Embryonic facial prominence (tissue), 1 donor: ENCODE data around the gene NR4A3.
"Not testable (repeated sequence)": the region's sequence is repeated elsewhere in the genome, so short reads cannot be mapped to it uniquely, and the experiment has no call there.

Experiments
- DNase-seq: peaks from one replicate; pipeline ENCODE4 v3.0.0-alpha.2; 2016; ENCODE audit errors: extremely low spot score

The NR4A3 gene

DNA sequence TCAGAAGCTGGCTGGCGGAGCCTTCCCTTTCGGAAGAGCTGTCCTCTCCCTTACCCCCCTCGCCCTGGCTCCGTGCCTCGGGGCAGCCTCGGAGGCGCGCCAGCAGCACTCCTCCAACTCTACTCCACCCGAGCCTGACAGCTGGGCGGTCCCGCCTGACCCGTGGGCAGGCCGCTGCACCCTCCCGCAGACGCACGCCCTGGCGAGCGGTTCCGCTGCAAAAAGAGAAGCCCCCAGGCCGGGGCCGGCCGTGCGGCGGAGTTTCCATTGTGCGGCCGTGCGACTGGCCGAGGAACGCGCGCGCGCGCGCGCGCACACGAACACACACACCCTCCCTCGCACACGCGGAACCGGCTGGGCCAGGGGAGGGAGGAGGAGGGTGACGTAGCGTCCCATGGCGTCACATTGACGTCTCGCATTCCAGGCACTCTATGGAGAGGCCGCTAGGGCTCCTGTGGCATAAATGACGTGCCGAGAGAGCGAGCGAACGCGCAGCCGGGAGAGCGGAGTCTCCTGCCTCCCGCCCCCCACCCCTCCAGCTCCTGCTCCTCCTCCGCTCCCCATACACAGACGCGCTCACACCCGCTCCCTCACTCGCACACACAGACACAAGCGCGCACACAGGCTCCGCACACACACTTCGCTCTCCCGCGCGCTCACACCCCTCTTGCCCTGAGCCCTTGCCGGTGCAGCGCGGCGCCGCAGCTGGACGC lies at the start of gene NR4A3:
NR4A3 (plus strand) TSS at position 490 of the 713 bp plus-strand sequence. CDS start 6,158 bp downstream, outside the sequence.
- DNase-seq: peak; percentile 94

DNA sequence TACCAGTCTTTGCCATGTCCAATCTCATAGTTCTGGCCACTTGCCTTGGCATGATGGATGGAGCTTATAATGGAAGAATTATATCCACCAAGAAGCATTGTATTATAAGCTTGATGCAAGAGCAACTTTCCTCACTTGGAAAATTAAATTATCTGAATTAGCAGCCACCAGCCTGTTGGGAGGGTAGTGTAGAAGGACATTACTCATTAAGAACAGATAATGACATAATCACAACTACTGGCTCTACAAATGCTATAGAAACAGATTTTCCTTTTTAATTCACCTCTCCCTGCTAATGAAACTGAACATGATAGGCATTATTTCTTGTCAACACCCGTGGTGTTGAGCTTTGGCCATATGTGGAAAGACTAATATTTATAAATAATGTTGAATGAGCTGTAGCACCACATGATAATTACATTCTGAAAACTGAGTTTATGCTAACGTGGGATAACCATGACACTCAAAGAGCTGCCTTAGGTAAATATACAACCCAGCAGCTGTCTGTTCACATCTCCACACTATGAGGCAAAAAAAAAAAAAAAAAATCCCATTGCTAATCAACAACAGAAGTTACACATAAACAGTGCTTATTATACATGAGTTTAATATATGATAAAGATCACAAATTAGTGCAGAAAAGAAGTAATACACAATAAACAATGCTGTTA lies 48.1 kb upstream of the NR4A3 start:
- no peak for DNase-seq

DNA sequence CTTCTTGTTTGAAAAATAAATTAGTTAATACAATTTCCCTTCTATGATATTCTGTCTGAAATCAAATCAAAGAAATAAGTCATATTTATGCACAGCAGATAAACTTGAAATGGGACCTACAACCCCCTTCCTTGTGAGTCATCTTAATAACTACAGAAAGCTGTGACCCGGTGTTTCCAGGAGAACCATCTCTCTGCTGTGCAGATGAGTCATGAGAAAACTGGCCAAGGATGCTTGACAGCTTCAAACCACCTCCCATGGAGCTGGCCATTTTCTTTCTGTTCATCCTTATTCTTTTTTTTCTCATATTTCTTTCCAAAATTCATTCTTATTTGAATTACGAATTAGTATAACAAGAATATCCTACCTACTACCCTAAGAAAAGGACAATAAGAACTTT lies 43.4 kb upstream of the NR4A3 start:
- no peak for DNase-seq

DNA sequence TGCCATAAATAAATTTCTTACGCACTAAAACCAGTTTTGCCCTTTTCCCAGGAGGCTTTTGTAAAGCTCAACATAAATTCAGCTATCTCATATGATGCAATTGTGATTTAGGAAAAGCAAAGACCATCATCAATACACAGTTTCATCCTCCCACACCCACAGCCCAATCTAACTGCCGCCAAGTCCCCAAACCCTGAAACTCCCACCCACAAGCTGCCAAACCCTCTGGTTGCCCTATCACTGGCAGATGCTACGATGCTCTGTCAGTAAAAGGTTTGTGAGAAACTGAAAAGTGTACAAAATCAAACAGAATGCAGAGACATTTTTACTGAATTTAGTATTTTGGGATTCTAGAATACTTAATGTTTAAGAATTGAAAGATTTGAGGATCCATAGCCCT lies 42.8 kb upstream of the NR4A3 start:
- no peak for DNase-seq

DNA sequence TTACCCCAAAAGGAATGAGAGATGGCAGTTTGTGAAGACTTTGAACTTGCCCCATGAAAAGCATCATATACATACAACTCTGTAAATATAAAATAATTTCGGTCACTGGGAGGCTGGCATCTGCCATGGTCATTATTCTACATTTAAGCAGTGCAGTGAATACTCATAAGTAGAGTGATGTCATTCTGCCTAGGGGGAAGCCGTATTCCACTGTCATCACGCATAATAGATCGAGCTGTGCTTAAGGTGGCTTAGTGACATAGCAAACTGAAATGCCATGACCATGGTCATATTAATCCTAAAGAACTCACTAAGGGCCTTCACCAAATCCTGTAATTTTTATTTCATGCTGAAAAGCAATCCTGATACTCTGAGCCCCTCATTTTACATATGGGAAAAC lies 42.4 kb upstream of the NR4A3 start:
- DNase-seq: no peak

DNA sequence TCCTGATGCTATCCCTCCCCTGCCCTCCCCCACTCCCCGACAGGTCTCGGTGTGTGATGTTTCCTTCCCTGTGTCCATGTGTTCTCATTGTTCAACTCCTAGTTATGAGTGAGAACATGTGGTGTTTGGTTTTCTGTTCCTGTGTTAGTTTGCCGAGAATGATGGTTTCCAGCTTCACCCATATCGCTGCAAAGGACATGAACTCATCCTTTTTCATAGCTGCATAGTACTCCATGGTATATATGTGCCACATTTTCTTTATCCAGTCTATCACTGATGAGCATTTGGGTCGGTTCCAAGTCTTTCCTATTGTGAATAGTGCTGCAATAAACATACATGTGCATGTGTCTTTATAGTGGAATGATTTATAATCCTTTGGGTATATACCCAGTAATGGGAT lies 39.3 kb upstream of the NR4A3 start:
- not testable (repeated sequence) for DNase-seq

DNA sequence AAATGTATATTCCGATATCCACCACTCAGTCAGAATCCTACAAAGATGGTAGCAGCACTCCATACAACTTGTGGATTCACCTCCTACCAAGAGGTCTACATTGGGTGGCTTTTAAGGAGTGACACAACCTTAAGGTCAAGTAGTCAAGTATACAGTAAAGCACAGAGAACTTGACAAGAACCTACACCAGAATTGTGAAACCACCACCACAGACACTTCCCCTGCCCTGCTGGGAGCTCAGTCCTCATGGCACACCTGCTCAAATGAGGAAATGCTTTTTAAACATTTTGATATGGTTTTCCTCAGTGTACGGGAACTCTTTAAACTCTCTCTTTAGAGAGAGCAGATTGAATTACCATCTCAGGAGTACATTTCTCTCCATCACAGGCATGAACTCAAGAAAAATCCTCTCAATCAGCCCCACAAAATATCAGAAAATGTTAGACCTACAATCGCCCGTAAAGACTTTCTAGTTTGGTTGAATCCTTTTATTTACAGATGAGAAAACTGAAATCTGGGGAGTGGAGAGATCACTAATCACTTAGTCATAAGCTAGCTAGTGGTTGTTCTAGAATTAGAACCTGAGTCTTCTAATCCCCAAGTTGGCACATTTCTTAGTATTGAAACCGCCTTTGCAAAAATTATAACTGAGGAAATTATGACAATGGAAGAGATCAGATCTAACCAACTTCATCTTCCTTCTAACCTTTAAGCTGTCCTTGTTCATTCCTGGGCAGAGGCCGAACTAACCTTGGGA lies 38.5 kb upstream of the NR4A3 start:
- DNase-seq: no peak

DNA sequence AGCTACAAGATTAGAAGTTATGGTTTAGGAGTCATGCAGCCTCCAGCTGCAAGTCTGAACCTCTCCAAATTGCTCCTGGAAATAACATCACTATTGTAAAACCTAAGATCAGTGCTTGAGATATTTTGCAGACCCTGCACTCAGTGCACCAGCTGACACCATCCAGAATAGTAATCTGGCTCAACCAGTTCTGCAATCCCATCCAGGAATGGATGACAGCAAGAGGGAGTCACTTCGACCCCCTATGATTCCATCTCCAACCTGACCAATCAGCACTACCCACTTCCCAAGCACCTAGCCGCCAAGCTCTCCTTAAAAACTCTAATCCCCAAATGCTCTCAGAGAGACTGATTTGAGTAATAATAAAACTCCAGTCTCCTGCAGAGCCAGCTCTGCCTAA lies 37.9 kb upstream of the NR4A3 start:
- no peak for DNase-seq

DNA sequence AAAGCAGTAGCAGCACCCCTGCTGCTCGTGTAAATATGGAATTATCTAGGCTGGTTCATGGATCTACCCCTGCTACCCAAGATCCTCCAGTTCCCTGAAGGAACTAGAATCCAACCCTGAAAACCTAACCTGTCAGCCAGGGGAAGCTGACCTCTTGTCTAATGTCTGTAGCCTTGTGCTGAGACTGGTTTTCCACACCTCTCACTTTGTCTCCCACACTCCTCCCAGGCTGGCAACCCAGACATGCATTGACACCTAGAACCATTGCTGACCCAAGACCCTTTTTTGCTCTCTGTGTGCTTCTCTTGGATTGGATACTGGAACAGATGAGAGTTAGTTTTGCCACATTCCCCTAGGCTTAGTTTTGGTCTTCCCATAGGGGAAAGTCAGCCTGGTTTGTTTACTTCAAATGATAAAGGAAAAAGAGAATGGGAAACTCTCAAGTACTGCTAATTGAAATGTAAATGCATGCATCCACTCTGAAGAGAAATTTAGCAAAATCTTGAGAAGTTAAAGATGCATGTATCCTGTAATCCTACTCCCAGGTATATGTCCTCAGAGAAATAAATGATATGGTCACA lies 36.6 kb upstream of the NR4A3 start:
- DNase-seq: no peak

DNA sequence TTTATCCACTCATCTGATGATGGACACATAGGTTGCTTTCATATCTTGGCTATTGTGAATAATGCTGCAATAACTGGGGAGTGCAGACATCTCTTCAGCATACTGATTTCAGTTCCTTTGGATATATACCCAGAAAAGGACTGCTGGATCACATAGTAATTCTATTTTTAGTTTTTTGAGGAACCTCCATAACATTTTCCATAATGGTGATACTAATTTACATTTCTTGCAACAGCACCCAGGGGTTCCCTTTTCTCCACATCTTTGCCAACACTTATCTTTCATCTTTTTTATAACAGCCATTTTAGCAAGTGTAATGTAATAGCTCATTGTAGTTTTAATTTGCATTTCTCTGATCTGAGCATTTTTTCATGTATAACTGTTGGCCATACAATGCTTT lies 34.1 kb upstream of the NR4A3 start:
- no peak for DNase-seq

DNA sequence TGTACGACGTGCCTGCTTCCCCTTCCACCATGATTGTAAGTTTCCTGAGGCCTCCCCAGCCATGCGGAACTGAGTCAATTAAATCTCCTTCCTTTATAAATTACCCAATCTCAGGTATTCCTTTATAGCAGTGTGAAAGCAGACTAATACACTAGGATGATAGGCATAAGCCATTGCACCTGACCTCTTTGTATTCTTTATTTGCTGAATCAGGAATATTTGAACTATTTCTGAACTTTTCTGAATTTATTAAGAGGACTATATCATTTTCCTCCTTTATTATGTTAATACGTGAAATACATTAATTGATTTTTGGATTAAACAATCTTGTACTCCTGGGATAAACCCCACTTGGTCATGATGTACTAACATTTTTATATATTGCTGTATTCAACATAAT lies 28.2 kb upstream of the NR4A3 start:
- no peak for DNase-seq

DNA sequence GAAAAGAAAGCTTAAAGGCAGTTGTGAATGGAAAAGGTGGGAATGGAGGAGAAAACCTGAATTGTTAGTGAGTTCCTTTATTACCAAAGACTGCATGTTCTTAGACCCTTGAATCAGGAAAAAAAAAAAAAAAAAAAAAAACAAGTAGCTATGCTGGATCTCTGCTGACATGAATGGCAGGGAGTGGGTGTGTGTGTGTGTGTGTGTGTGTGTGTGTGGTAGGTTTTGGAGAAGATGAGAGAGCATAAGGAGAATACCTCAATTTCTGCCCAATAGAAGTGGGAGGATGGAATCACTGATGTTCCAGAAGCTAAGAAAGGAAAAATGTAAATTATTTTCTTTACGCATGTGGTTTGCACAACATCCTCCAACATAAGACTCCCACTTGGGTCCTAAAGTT lies 25.5 kb upstream of the NR4A3 start:
- no peak for DNase-seq

DNA sequence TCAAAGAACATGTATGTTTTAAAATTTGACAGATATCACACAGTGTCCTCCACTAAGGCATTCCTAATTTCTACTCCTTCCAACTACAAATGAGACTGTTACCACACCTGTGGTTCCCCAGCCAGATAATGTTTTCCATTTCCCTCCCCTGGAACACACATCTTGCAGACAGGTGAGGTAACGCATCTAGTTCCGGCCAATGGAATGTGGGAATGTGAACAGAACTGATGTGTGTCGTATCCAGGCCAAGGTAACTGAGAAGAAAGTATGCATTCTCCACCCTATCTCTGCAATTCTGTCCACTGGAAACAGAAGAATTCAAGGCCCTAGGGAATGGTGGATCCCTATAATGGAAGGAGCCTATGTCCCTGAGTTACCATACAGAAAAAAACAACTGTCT lies 19.9 kb upstream of the NR4A3 start:
- DNase-seq: no peak

DNA sequence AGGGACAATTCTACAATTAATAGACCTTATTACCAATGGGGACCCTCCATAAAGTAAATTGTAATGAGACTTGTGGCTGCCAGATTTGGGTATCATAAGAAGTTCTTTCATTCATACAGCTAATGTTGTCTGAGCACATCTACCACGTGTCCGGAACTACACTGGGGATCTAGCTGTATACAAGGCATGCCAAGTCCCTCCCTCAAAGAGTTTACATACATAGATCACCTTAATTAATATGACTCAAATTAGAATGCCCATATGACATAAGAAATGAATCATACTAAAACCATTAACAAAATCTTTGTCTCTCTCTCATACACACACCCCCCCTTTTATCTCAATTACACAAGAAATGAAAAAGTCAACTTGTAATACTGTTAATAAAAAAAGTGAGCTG lies 18.0 kb upstream of the NR4A3 start:
- no peak for DNase-seq

DNA sequence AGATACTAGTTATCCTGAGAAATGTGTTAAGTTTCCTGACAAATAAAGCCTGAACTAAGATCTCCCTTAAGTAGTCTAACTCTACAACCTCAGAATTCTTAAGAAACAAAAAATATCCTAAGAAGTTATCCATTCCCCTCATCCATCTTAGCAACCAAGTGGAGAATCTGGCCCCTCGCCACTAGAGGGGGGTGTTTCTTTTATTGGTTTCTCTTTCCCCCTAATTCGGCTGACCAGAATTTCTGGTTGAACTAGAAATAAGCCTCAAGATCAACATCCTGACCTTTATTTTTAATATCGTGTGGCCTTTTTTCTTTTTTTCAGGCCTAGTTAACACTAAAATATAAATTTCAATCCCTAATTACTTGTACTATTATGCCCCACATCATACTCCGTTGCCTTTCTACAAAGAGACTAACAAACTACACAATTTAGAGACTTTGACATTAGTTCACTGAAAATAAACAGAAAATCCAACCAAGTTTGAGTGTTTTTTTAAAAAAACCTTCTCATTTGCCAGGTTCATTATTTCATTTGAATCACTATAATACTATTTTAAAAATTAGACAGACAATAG lies 14.3 kb upstream of the NR4A3 start:
- no peak for DNase-seq

DNA sequence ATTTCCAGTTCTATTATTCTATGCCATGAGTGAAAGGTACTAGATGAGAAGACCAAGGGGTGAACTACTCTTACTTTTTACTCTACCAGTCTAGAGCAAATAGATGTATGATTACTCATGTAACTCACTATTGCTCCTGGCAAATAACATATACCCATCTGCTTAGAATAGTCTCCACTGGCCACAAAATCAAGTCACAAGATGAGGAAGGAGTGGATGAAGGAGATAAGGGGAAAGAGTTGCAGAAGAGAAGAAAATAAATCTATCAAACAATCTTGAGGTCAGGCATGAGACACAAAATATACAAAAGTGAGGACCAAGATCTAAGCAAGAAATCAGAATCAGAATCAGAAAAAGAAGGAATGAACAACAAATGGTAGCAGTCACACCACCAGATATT lies 13.7 kb upstream of the NR4A3 start:
- DNase-seq: no peak

DNA sequence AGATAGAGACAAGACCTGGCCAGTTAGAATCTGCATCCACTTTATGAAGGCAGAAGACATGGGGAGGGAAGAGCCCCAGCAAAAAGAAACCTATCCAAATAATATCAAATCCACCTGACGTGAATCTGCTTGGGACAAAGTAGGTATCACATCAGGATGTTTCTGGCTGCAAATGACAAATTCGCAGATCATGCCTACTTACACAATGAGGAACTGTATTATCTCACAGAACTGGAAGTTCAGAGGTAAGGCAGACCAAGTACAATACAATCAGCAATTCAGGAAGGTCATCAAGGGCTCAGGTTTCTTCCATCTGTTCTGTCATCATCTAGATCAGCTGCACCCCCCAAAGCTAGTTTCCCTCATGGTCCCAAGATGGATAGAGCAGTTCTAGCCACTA lies 13.2 kb upstream of the NR4A3 start:
- no peak for DNase-seq

DNA sequence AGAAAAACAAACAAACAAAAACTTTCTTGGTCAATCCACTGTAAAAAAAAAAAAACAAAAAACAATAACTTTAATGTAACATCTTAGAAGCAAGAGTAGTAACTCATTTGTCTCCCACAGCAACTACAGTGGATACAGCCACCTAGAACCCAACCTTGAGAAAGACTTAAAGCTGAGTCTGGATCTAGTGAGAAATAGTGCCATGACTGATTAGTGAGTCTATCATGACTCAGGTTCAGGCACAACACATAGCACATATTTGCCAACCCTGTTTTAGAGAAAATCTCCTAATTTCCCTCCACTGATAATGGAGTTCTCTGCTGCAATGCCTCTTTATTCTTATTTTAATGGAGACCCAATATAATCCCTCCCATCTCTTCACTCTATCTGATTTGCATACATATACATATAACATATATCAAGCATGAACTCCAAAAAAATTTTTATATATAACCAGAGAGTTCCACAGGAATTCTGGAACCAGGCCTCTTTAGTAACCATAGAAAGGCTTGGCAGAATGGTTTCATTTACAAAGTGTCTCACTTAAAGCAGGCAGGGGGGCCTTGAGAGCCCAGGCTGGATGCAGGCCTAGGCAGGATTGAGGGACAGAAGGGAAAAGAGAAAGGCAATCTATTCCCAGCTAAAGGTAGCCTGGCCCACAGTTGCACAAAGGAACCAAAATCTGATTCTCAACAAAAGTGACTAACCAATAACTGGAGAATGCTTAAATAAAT lies 11.9 kb upstream of the NR4A3 start:
- DNase-seq: no peak

DNA sequence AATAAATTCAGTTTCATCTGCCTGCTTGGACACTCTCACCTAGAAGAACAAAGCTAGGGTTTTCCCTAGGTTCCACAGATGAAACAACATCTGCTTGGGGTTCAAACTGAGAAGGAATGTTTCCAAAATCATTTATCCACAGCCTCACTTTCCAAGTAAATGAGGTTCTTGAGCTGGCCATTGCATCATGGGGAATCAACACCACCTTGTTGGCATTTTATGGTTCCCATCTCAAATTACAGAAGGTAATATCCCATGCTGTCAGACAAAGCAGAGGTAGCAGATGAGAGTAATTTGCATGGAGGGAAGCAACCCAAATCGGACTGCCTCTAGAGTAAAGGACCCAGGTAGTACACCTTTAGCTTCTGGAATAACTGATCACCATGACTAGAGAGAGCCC lies 10.5 kb upstream of the NR4A3 start:
- DNase-seq: no peak

DNA sequence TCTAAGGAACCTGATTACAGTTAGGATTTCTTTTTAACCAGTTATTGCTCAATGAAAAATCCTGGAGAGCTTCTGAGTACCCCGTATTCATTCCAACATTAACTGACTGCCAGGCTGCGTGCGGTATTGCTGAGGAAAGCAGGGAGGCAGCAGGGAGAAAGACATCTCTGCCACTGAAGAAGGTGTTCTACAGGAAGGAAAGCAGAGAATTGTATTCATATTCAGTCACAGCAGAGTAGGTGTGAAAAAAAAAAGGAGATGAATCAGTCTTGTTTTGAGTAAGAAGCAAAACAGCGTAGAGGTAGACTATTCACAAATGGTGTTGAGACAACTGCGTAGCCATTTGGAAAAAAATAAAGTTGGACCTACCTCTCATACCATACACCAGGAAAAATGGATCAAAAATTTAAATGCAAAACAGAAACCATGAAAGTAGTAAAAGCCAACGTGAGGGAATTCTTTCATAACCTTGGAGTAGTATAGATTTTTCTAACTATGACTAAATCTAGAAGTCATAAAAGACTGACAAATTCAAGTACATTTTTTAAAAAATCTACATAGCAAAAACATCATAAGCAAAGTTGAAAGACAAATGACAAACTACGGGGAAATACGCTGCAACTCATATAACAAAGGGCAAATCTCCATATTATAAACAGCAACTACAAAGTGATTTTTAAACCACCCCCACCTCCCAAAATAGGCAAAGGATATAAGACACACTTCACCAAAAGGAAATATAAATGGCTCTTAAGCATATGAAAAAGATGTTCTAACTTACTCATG lies 9.9 kb upstream of the NR4A3 start:
- DNase-seq: no peak

DNA sequence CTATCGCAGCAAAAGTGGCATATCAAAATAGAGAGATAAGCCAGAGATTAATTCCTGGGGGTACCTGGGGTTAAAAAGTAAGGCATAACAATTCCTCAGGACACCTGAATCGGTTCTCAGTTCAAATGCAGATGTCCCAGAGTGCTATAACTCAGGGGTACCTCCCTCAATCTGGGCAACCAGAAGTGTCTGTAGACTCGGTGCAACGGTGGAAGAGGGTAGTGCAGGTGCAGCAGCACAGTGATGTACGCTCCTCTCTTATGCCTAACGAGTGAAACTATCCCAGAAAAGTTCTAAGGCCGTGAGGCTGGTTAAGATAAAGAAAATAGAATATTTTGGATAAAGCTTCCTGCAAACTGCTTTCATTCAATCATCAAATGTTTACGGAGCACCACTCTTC lies 7.9 kb upstream of the NR4A3 start:
- DNase-seq: no peak
